Uterus (tissue), 4 donors: ENCODE measurements around the gene ZNF330. TPM values are rescaled to one million over a fixed set of nuclear protein-coding genes. Genes with fewer than 3 reads are reported as not detected.

Experiments used
- DNase-seq, 2 donors: peaks; one replicate each; pipeline ENCODE4 v3.0.0-alpha.2; 2019 to 2020
- H3K27ac ChIP-seq, 2 donors: fragments of 200-600 bp; sonication (generic); 1 replicate in 1 of 2; 2 replicates in 1 of 2; pipeline ENCODE4 v1.5.1; 2016 to 2018
- H3K27me3 ChIP-seq, 2 donors: fragments of 200-600 bp; sonication (generic); one replicate each; pipeline ENCODE4 v1.5.1; 2018 to 2019; ENCODE audit warnings: control low read depth in 1 of 2
- H3K36me3 ChIP-seq, 2 donors: fragments of 200-600 bp; sonication (generic); one replicate each; pipeline ENCODE4 v1.5.1; 2019; ENCODE audit warnings: control low read depth in 1 of 2
- H3K4me1 ChIP-seq, 2 donors: fragments of 200-600 bp; sonication (generic); one replicate each; pipeline ENCODE4 v1.5.1; 2018 to 2019; ENCODE audit warnings: control low read depth in 1 of 2
- H3K4me3 ChIP-seq, 2 donors: fragments of 200-600 bp; sonication (generic); 1 replicate in 1 of 2; 2 replicates in 1 of 2; pipeline ENCODE4 v1.5.1; 2018 to 2019; ENCODE audit warnings: mild to moderate bottlenecking in 1 of 2
- H3K9me3 ChIP-seq, 2 donors: fragments of 200-600 bp; sonication (generic); one replicate each; pipeline ENCODE4 v1.5.1; 2019; ENCODE audit warnings: control low read depth in 1 of 2
- CTCF ChIP-seq, 4 experiments: fragments of 200-600 bp in 2 of 4; fragments of 450-650 bp in 2 of 4; sonication (generic) in 2 of 4; IDR thresholded peaks; one replicate each; pipeline ENCODE4 v1.5.1; 2016 to 2019; ENCODE audit warnings: antibody characterized with exemption in 4 of 4, mild to moderate bottlenecking in 2 of 4, moderate library complexity in 1 of 4
- POLR2A ChIP-seq, 2 donors: fragments of 450-650 bp; IDR thresholded peaks; one replicate each; pipeline ENCODE4 v1.6.1; 2016; ENCODE audit warnings: antibody characterized with exemption in 2 of 2, mild to moderate bottlenecking in 1 of 2, moderate library complexity in 1 of 2
- intact Hi-C: fragments of 100-400 bp; cut with DNase I; formaldehyde crosslinking; loops from one replicate; pipeline ENCODE4 v1.15.1; 2023; ENCODE audit warnings: low total_unique reads
- total RNA-seq, 4 donors: library from RNA; depleted of rRNA in 3 of 4; stranded (reverse); fragments of >200 nt in 3 of 4; gene quantifications; one replicate each; pipeline versions ENCODE4 v1.1.0 to v1.2.4, GENCODE V29; 2014 to 2023
- donor health status: DM: yes; HTN: yes; CAD: no.

The ZNF330 gene
- total RNA-seq, 4 donors from 2014 or later = 24.1 to 73.0 (median 39.1) TPM

GRCh38 chr4:141196227-141196933 lies 24.3 kb upstream of the ZNF330 start:
- DNase-seq = no peak
- H3K27ac ChIP-seq = no peak overlapping the region
- H3K36me3 ChIP-seq = no peaks in the 10 kb centered on the region
- H3K4me1 ChIP-seq = no peaks in the 10 kb centered on the region
- no peak overlapping the region for H3K4me3 ChIP-seq
- intact Hi-C loops = no loop called here
- TF ChIP-seq POLR2A (IDR thresholded peaks at IDR 0.05) (no peak), CTCF (IDR thresholded peaks at IDR 0.05) (no peak)
- H3K9me3 ChIP-seq = no peaks in the 10 kb centered on the region
- H3K27me3 ChIP-seq = no peaks in the 10 kb centered on the region

- TF ChIP-seq POLR2A (IDR thresholded peaks at IDR 0.05) = no peak
- TF ChIP-seq CTCF (IDR thresholded peaks at IDR 0.05) = no peak
- no peaks in the 10 kb centered on the region for H3K4me1 ChIP-seq
- H3K27ac ChIP-seq = no peak overlapping the region
- no peaks in the 10 kb centered on the region for H3K27me3 ChIP-seq
- no peak for DNase-seq
- intact Hi-C loops = no loop called here
- H3K4me3 ChIP-seq = no peak overlapping the region
- H3K36me3 ChIP-seq = no peaks in the 10 kb centered on the region
- no peaks in the 10 kb centered on the region for H3K9me3 ChIP-seq
These were observed 12.7 kb upstream of the ZNF330 start for GRCh38 chr4:141207961-141208360.

GRCh38 chr4:141210168-141210567 lies 10.5 kb upstream of the ZNF330 start:
- Histone ChIP-seq H3K27ac (no peak overlapping the region), H3K4me3 (no peak overlapping the region), H3K9me3 (no peaks in the 10 kb centered on the region), H3K36me3 (no peaks in the 10 kb centered on the region), H3K4me1 (no peaks in the 10 kb centered on the region), H3K27me3 (no peaks in the 10 kb centered on the region)
- DNase-seq = no peak
- TF ChIP-seq POLR2A (IDR thresholded peaks at IDR 0.05) (no peak), CTCF (IDR thresholded peaks at IDR 0.05) (no peak)
- intact Hi-C loops = no loop called here

- Histone ChIP-seq H3K4me3 (no peak overlapping the region), H3K36me3 (no peaks in the 10 kb centered on the region), H3K27me3 (no peaks in the 10 kb centered on the region), H3K27ac (no peak overlapping the region), H3K4me1 (no peaks in the 10 kb centered on the region), H3K9me3 (no peaks in the 10 kb centered on the region)
- no peak for TF ChIP-seq CTCF (IDR thresholded peaks at IDR 0.05)
- no peak for TF ChIP-seq POLR2A (IDR thresholded peaks at IDR 0.05)
- no peak for DNase-seq
- intact Hi-C loops = no loop called here
These were observed 7.1 kb upstream of the ZNF330 start for GRCh38 chr4:141213550-141213991.

GRCh38 chr4:141215030-141215429 lies 5.7 kb upstream of the ZNF330 start:
- Histone ChIP-seq H3K27me3 (no peaks in the 10 kb centered on the region), H3K4me1 (no peaks in the 10 kb centered on the region), H3K9me3 (no peaks in the 10 kb centered on the region), H3K4me3 (no peak overlapping the region), H3K36me3 (no peaks in the 10 kb centered on the region), H3K27ac (no peak overlapping the region)
- TF ChIP-seq POLR2A (IDR thresholded peaks at IDR 0.05) (no peak), CTCF (IDR thresholded peaks at IDR 0.05) (no peak)
- intact Hi-C loops = no loop called here
- DNase-seq = no peak
